Panc1 (cell line): ENCODE results near the gene ICAM2. TPM values are rescaled to one million over a fixed set of nuclear protein-coding genes. Genes with fewer than 3 reads are reported as not detected.

ENCODE experiments used
- ATAC-seq: fragments of 200-7000 bp; cut with Tn5 transposase; 2 replicates; pipeline ENCODE4 v1.9.1; 2020; ENCODE audit warnings: mild to moderate bottlenecking, moderate library complexity
- BruUV-seq: library from RNA; stranded (reverse); fragments of 400-500 nt; replicated peaks from 2 replicates; lab custom pipeline; 2021; lab: Mats Ljungman, UMichigan
- CTCF ChIA-PET: fragments of 300-600 bp; sonication (Branson Sonifier 250); formaldehyde crosslinking; loops from one replicate; lab custom pipeline; 2022; ENCODE audit warnings: antibody characterized with exemption; lab: Charles Lee
- POLR2A ChIA-PET: fragments of 300-600 bp; sonication (Branson Sonifier 250); formaldehyde crosslinking; loops from one replicate; lab custom pipeline; 2022; ENCODE audit warnings: antibody characterized with exemption; lab: Charles Lee
- DNase-seq: peaks from one replicate; pipeline ENCODE4 v3.0.0-alpha.2; 2010; ENCODE audit warnings: low read depth, low spot score
- H3K27ac ChIP-seq: 2 replicates; pipeline ENCODE4 v1.5.1; 2011; ENCODE audit warnings: mild to moderate bottlenecking, low read length, inconsistent platforms
- H3K27me3 ChIP-seq: fragments of 200-500 bp; sonication (Bioruptor generic); 2 replicates; pipeline ENCODE4 v1.6.0; 2014; ENCODE audit warnings: low read length, inconsistent platforms; ENCODE audit not compliant: control insufficient read depth, insufficient read depth
- H3K36me3 ChIP-seq: fragments of 200-500 bp; sonication (Bioruptor generic); 2 replicates; pipeline ENCODE4 v1.5.1; 2014; ENCODE audit warnings: inconsistent platforms, mild to moderate bottlenecking, low read length, moderate library complexity; ENCODE audit not compliant: control insufficient read depth, insufficient read depth
- H3K4me1 ChIP-seq: 2 replicates; pipeline ENCODE4 v1.5.1; 2011; ENCODE audit warnings: inconsistent platforms, mild to moderate bottlenecking, low read length, moderate library complexity; ENCODE audit not compliant: control insufficient read depth, insufficient read depth
- H3K4me3 ChIP-seq, 2 experiments: 2 replicates each; pipeline ENCODE4 v1.5.1; 2011 to 2012; ENCODE audit warnings: low read depth in 2 of 2, low read length in 2 of 2, mild to moderate bottlenecking in 2 of 2, inconsistent platforms in 1 of 2, moderate library complexity in 1 of 2
- H3K9me3 ChIP-seq: fragments of 200-500 bp; sonication (Bioruptor generic); 2 replicates; pipeline ENCODE4 v1.5.1; 2014; ENCODE audit warnings: low read depth, mild to moderate bottlenecking, inconsistent platforms, low read length, moderate library complexity; ENCODE audit not compliant: control insufficient read depth, insufficient read depth
- POLR2AphosphoS5 ChIP-seq: IDR thresholded peaks from 2 replicates; pipeline ENCODE4 v1.6.1; 2012; ENCODE audit warnings: mild to moderate bottlenecking, low read depth, low read length, moderate library complexity
- REST ChIP-seq, 2 experiments: IDR thresholded peaks; 2 replicates each; pipeline ENCODE4 v1.6.1; 2011 to 2012; ENCODE audit warnings: low read depth in 2 of 2, control low read depth in 1 of 2, low read length in 1 of 2, mild to moderate bottlenecking in 1 of 2, moderate library complexity in 1 of 2; ENCODE audit not compliant: insufficient read depth in 1 of 2
- SIN3A ChIP-seq: IDR thresholded peaks from 2 replicates; pipeline ENCODE4 v1.6.1; 2012; ENCODE audit warnings: low read depth, mild to moderate bottlenecking, low read length, moderate library complexity, borderline replicate concordance; ENCODE audit not compliant: insufficient read depth
- TCF7L2 ChIP-seq: IDR thresholded peaks from 2 replicates; pipeline ENCODE4 v1.6.1; 2011; ENCODE audit warnings: mild to moderate bottlenecking, low read depth, low read length, inconsistent platforms
- in situ Hi-C: cut with HindIII; loops from 2 replicates; pipeline ENCODE4 v1.10.0; 2016; ENCODE audit warnings: low sequenced_read_pairs, low pct_unique_long_range_greater_than_20kb
- intact Hi-C: fragments of 100-400 bp; cut with micrococcal nuclease; formaldehyde crosslinking; loops from one replicate; pipeline ENCODE4 v1.10.0; 2022; ENCODE audit not compliant: unreplicated experiment
- total RNA-seq: library from RNA; stranded (reverse); gene quantifications from one replicate; pipeline ENCODE4 v1.2.1, GENCODE V29; 2021; ENCODE audit not compliant: unreplicated experiment
- TF ChIP-seq, protein P1 (sequence below): fragments of 450-650 bp; IDR thresholded peaks from 2 replicates; pipeline ENCODE4 v1.5.1; 2017; ENCODE audit warnings: mild to moderate bottlenecking

ICAM2 gene
- total RNA-seq, 1 experiment from 2014 or later, result 0.33 TPM

DNA sequence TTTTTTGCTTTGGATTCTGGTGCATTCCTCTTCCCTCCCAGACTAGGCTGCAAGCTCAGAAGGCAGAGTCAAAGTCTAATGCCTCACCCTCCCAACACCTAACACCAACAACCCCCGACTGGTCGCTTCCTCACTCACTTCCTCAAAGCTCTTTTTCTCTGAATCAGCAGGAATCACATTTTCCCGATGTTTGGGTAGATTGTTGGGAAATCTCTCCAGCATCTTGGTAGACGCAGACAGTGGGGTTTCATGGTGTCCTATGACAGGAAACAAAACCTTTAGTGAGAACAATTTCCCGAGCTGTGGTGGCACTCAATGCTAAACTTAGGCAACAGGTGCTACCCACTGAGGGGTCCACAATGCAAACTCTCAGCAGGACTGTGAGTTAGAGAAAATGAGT lies 39.9 kb upstream of the ICAM2 start:
- no peaks in the 10 kb centered on the region for H3K36me3 ChIP-seq
- in situ Hi-C loops, result no loop called here
- CTCF ChIA-PET, result no interaction called here
- H3K4me1 ChIP-seq, result no peaks in the 10 kb centered on the region
- H3K9me3 ChIP-seq, result no peaks in the 10 kb centered on the region
- TF ChIP-seq REST (IDR thresholded peaks at IDR 0.05; ENCODE audit: insufficient read depth in 1 of 2, low read depth in 2 of 2, low read length in 1 of 2), result no peak
- no peak for TF ChIP-seq SIN3A
- TF ChIP-seq TCF7L2, result no peak
- no peak for TF ChIP-seq POLR2AphosphoS5
- TF ChIP-seq, protein P1, sequence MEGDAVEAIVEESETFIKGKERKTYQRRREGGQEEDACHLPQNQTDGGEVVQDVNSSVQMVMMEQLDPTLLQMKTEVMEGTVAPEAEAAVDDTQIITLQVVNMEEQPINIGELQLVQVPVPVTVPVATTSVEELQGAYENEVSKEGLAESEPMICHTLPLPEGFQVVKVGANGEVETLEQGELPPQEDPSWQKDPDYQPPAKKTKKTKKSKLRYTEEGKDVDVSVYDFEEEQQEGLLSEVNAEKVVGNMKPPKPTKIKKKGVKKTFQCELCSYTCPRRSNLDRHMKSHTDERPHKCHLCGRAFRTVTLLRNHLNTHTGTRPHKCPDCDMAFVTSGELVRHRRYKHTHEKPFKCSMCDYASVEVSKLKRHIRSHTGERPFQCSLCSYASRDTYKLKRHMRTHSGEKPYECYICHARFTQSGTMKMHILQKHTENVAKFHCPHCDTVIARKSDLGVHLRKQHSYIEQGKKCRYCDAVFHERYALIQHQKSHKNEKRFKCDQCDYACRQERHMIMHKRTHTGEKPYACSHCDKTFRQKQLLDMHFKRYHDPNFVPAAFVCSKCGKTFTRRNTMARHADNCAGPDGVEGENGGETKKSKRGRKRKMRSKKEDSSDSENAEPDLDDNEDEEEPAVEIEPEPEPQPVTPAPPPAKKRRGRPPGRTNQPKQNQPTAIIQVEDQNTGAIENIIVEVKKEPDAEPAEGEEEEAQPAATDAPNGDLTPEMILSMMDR, result no peak
- BruUV-seq, result no TSS peak
- H3K27me3 ChIP-seq, result no peaks in the 10 kb centered on the region
- H3K27ac ChIP-seq, result no peak overlapping the region
- DNase-seq, result no peak
- ATAC-seq, result no peak
- POLR2A ChIA-PET, result no interaction called here
- intact Hi-C loops, result loop anchor here (10.0 kb wide), 1 partner anchor 74 kb away; the partner anchor contains the start of gene ERN1
- no peak overlapping the region for H3K4me3 ChIP-seq

DNA sequence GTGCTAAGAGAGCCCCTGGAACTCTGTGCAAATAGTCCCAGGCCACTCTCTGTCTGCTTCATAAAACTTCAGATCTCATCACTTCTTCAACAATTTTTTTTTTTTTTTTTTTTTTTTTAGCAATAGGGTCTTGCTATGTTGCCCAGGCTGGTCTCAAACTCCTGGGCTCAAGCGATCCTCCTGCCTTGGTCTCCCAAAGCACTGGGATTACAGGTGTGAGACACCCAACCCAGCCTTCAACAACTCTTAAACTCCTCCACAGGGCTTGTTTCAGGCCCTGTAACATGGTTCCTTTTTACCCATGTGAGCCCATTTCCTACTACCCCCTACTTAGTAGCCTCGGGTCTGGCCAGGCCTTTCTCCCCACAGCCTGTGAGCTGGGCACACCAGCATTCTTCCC lies 39.3 kb upstream of the ICAM2 start:
- ATAC-seq, result no peak
- CTCF ChIA-PET, result interaction anchor here (0.7 kb wide), 1 partner anchor 36 kb away, joined by 11 read pairs; no protein-coding TSS in a partner anchor
- Histone ChIP-seq H3K4me3 (no peak overlapping the region), H3K36me3 (no peaks in the 10 kb centered on the region), H3K9me3 (no peaks in the 10 kb centered on the region), H3K27ac (no peak overlapping the region), H3K4me1 (no peaks in the 10 kb centered on the region), H3K27me3 (no peaks in the 10 kb centered on the region)
- BruUV-seq, result no TSS peak
- POLR2A ChIA-PET, result no interaction called here
- DNase-seq, result no peak
- TF ChIP-seq POLR2AphosphoS5 (no peak), SIN3A (no peak), TCF7L2 (no peak), REST (IDR thresholded peaks at IDR 0.05; ENCODE audit: insufficient read depth in 1 of 2, low read depth in 2 of 2, low read length in 1 of 2) (no peak)
- TF ChIP-seq, protein P1, result no peak
- in situ Hi-C loops, result no loop called here
- intact Hi-C loops, result loop anchor here (10.0 kb wide), 1 partner anchor 75 kb away; the partner anchor contains the start of gene ERN1
